Stimulated activated CD4-positive, alpha-beta T cell treated with anti-CD3 and anti-CD28 coated beads, TNF-alpha, amount 100 ng/mL, for 4 hours (primary cell): ENCODE measurements around the gene OPN3.

Experiments used
- DNase-seq, 3 experiments: peaks; one replicate each; pipeline ENCODE4 v3.0.0-alpha.2; 2020; ENCODE audit warnings: low read depth in 3 of 3

The OPN3 gene

DNA sequence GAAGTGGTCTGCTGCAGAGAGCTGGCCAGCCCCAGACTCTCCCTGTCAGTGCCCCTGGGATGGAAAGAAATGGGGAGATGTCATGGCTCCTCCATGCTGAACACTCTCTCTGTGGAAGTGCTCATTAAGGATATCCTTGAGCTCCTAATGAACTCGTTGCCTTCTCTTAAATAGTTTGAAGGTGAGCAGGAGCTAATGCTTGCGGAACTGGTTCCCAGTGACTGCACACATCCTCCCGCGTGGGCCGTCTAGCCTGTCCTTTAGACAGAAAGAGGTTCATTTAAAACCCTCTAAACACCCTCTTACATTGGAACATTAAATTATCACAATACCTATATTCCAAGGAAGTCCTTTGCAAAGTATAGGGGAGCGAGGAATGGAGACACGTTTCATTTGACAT, 6.0 kb upstream of the OPN3 start:
- DNase-seq = no peak

DNA sequence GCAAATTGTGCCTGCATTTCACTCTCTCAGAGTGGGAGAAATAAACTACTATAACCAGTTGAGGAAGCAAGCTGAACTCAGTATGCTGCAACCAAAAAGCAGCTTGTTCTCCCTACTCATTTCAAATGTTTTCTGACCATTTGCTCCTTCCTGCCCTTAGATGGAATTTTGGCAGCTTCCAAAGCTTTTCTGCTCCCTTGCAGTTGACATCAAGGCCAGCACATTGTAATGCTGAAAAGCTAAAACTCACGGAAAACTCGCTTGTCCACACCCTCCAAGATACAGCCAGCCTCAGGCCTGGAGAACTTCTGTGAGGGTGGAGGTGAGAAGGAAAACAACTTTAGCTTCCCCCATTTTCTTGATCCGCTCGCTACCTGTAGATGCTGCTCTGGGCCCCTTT, 5.0 kb upstream of the OPN3 start:
- no peak for DNase-seq

DNA sequence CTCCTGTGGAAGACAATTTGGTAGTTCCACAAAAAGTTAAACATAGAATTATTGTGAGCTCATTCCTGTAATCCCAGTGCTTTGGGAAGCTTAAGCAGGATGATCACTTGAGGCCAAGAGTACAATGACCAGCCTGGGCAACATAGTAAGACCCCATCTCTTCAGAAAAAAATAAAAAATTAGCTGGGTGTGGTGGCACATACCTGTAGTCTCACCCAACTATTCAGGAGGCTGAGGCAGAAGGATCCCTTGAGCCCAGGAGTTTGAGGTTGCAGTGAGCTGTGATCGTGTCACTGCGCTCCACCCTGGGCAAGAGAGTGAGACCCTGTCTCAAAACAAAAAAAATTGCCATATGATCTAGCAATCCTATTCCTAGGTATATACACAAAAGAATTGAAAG, 4.1 kb upstream of the OPN3 start:
- DNase-seq = no peak

DNA sequence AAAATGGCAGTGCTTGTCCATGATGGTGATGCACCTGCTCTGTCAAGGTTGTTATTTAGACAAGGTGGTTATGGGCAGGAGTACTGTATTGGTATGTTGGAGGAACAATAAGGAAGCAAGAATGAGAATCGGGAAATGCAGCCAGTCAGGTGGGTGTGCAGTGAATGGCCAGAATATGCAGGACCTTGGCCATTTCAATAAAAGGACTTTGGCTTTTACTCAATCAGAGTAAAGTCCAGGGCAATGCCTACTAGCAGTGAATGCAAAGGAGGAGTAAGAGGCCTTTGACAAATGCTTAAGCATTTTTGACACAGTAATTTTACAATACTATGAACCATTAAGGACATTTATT, 2.4 kb upstream of the OPN3 start:
- DNase-seq = no peak

DNA sequence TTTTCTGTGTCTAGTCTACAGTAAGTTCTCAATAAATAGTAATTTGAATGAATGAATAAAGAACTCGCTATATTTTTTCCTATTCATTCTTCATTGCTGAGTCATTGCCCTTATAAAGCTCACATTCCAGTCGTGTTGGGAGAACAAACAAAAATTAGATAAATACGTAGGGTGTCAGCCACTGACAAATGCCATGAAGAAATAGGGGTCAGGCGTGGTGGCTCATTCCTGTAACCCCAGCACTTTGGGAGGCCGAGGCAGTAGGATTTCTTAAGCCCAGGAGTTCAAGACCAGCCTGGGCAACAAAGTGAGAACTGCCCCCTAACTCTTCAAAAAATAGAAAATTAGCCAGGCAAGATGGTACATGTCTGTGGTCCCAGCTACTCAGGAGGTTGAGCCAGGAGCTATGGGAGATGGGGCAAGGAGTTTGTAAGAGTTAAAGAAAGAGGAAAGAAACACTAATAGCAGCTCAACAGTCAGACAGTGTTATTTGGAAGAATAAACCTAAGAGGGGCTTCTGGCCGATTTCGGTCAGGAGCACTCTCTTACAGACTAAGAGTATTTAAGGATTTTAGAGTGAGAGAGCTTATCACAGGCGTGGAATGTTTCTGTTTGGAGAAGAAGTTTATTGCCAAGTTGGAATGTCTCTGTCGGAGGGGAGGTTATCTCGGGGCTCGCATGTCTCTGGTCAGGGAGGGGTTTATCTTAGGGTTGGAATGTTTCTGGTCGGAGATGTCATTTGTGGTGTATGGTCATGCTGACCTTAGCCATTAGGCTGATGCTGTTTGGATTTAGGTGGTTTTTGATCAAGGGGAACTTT, 1.8 kb upstream of the OPN3 start:
- DNase-seq = no peak

DNA sequence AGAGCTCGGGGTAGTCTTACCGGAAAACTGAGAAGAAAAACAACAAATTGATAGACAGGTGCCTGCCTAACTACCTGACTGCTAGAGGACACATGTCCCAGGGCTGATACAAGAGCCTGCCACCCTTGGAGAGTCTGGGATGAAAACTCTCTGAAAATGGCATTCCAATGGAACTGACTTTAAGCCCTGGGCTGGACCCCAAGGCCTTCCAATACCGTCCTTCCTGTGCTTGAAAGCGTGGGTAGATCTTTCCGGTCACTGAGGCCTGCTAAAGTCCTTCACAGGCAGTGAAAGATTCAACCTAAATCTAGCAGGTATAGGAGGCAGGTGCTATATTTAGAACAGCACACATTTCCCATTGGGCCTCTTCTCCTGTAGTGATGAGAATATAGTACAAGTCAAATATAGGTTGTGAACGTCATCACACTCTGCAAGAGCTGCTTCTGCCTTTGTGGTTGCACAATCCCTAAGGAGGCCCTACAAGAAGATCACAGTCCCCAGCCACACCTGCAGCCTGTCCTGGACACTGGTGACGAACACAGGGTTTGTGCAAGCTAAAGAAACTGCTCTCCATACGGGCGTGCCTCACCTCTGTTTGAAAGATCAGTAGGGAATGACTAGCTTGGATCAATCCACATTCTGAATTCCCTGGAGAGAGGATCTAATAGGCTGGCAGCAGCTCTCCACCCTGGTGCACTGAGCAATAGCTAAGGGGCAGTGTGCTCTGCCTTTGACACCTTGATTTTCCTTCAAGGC, 876 bp upstream of the OPN3 start:
- DNase-seq = no peak

DNA sequence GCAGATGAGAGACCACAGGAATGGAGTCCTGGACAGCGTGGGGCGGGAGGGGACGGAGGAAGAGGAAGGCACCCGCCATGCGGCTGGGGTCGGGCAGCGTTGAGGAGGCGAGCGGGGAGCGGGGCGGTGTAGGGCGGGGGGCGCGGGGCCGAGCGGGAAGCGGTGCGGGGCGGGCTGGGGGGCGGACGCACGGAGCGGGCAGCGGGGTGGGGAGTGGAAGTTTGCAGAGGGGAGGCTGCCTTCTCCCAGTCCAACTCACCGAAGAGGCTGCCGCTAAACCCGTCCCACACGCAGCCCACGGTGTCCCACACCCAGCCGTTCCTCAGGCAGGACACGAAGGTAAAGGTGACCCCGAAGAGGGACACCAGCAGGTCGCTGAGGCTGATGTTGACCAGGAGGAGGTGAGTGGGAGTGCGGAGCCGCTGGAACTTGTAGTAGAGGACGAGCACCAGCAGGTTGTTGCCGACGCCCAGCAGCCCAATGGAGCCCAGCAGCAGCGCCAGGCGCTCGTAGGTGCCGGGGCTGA, 483 bp downstream of the OPN3 start:
- DNase-seq = peak; percentile 1 to 46 (median 12)

DNA sequence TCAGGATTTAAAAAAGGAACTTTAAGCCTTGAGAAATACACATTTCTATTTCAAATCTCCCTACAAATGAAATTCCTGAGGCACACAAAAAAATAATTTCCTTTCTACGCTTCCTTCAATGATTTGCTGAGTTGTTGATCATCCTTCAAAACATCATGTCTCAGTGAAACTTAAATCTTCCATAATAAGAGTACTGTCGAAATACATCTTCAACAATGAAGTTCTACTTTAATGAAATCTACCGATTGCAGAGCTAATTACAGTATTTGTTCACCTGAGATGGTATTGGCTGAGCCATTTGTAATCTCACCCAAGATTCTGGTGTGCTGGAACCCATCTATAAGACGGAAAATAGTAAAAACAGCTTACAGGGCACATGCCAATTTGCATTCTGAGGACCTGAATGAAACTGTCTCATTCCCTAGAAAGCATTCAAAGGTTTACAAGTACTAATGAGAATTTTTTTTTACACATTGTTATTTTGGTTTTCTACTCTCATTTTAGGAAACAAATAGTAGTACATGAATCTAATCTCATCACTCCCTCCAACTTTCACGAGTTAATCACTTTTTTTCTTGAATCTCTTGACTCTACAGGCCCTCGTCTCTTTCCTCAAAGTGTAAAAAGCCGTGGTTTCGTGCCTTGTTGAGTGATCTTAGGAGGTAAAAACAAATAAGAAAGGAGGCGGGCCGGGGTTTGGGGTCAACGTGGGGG, 1.1 kb downstream of the OPN3 start:
- DNase-seq = no peak

DNA sequence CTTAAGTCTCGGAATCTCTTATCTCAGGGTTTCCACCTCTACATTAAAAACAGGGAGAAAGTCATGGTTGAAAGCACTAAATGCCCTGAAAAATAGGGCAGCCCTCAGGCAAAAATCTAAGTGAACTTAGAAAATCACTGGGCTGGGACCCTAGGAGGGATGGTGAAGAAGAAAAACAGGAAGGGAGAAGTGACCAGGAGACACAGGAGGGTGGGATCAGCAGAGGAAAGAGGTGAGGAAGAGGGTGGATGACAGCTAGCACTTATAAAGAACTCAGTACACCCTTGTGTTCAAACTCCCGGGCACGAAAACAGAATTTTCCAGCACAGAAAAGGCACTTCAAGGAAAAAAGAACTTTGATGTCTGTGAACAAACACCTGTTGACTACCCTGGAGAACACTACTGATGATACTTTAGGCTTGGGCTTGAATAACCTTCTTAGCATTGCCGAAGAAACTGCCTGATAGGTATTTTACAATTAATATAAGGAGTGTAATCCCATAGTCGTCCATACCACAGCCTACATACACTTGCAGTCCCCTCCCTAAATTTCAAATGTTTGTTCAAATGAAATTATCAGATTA, 2.0 kb downstream of the OPN3 start:
- DNase-seq = no peak

DNA sequence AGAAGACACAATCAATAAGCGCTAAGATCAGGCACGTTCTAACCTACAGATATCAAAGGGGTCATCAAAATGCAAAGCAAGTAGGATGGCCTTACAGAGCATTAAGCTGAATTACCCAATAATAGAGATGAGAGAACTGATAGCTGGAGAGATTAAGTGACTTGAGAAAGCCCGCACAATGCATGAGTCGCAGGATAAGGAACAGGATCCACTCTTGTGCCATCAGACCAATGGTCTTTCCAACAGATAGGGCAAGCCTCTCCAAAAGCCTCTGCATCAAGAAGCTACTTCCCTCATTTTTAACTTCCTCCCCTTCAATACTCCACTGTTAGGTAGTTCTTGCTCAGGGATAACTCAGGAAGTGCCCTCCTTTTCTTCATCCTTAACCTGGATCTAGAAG, 2.6 kb downstream of the OPN3 start:
- DNase-seq = no peak

DNA sequence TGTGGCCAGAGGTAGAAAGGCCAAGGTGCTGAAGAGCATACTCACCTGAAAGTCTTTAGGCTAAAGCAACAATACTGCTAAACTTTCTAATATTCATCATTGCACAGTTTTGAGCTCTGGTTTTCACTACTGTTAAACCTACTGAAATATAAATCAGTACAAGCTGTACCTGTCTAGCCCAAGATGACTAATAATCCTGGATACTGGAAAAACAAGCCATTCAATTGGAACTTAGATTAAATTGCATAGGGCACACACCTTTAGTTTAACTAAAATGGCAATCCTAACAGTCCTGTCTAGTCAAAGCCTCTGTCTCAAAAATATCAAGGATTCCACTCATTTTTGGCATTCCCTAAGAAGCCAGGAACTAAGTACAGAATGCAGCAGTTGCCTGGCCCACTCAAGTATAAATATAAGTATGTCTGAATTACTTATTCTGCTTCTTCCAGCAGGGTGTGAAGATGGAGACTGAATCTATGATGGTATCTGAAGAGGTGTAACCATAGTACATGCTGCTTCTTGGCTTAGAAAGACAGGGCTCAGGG, 3.1 kb downstream of the OPN3 start:
- no peak for DNase-seq

DNA sequence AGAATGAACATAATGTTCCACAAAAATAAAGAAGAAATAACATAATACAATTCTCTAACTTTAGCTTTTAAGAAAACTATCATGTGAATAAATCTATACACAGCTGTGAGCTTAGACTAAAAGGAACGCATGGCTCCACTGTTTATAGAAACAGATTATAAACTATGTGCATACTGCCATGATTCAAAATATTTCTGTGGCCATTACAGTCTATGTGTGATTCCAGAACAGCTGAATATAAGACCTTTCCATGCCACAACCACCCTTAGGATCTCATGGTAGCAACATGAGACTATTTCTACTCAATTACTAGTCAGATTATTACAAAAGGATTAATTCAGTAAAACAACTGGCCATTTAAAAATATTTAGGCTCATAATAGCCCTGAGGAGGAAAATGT, 3.9 kb downstream of the OPN3 start:
- DNase-seq = no peak

DNA sequence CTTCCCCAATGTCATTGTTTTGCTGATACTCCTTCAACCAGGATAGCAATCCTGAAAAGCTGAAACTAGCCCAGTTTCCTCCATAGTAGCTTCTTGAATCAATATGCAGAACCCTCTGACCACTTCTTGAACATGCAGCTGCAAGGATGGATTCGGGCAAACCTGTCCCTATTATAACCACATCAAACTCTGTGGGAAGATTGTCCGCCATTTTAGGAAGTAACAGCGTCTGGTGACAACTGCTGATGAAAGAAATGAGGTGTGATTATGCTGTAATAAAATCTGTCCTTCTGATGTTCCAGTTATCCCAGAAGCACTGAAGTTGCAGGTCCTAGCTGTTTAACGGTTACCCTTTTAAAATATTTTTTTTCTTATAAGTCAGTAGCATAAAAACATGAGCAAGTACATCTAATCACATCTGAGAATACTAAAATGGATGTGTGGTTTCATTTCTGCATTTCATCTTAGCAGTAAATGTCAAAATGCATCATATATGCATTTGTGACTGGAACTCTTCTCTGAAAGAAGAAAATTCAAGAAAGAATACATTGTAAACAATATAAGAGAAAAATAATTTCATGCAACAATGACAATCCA, 4.5 kb downstream of the OPN3 start:
- no peak for DNase-seq

DNA sequence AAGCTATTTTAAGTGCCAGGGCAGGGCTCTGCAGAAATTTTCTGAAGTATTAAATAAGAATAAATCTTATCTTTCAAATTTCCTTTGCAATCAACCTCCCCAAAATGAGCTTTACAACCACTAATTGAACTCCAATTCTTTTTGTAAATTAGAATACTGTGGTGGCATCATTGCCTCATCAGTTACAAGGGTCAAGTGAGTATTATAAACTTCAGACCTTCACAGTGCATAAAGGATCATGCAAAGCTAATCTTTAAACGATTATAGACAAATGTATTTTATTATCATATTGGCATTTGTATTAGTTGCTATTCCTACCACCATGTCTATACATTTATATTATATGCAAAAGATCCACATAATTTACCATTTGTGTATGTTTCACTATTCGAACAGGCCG, 7.2 kb downstream of the OPN3 start:
- no peak for DNase-seq

DNA sequence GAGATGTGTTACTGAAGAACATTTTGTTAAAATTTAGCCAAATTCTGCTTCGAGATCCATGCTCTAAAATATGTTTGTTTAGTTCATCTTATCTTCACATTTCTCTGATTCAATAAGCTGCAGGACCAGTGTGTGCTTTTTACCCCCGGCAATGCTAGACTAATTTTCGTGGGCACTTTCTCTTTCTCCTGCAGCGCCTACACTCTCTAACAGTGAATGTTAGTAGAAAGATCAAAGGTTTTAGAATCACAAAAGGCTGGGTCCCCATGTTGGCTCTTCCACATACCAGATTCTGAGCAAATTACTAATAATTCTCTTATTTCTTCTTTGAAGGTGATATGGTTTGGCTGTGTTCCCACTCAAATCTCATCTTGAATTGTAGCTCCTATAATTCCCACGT, 8.5 kb downstream of the OPN3 start:
- no peak for DNase-seq

DNA sequence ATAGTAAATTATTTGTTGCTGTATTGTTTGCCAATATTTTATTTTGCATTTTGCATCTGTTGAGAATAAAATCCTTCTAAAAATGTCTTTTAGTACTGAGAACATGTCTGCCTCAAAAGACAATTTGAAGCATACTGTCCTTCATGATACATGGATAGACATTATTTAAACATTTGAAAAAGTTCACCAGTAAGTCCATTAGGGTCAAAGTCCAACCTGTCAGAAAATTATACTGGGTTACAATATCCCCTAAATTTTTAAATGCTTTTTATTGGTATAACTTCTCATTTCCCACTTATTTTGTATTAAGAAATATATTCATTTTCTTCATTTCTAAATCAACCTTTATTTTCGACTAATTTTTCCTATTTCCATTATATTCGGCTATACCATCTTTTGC, 9.3 kb downstream of the OPN3 start:
- DNase-seq = no peak

DNA sequence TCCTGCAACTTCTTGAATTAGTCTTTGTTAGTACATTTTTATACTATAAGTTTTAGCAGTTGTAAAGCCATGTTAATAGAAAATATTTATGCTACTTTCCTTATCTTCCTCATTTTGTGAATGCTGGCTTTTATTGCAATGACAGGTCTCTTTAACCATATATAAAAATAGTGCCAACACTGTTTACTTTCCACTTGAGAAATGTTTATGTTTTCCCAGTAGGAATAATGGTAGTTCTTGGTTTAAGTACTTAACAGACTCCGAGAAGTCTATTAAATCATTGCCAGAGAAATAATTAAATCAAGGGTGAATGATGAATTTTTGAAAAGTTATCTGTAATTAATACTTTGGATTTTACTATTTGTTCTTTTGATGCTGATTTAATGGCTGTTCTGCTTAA, 9.7 kb downstream of the OPN3 start:
- DNase-seq = no peak

DNA sequence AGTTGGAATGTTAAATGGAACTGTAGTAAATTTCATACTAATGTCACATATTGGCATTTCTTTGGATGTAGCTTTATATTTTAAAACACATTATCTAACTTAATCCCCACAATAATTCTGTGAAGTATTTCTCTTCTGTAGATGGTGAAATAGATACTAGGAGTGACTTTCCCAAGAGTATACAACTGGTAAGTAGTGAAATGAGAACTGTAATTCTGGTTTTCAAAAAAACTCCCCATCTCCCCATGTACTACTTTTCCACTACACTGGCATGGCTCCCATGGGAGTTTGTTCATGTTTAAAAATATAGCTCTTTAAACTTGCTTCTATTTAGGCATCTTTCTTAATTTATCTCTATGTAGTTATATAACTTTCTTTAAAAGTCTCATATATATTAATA, 10.2 kb downstream of the OPN3 start:
- DNase-seq = no peak

DNA sequence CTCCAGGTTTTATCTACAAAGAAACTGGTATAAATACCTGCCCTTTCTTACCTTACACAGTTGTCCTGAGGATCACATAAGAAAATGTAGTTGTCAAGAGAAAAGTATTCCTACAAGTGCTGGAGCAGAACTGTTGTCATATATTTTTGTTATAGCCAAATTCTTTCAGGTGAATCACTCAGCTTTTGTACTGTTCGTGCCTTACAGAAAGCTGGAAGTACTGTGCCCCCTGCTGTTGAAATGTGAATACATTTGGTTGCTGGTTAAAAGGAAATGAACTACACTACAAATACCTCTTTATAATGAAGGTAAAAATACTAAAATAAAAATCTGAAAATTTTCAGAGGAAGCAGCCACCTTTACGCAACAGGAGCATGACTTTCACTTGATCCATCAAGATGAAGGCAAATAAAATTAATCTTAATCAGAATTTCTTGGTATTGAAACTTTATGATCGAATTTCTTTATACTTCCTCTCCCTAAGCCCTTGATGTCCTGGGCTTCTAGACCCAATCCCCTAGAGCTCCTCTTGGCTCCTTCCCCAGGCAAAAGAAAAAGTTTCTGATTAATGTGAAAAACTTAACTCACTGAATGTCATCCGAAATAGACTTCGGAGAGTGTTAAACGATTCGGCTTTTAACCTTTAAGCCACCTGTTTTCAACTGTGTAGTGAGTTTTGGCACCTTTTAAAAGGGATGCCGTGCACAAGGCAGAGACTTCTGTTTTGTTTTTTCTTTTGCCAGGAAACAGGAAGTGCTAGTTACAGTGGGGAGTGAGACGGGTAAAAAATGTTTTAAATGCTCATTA, 12.5 kb downstream of the OPN3 start:
- DNase-seq = peak in 1 of 3 experiments; percentile 13

DNA sequence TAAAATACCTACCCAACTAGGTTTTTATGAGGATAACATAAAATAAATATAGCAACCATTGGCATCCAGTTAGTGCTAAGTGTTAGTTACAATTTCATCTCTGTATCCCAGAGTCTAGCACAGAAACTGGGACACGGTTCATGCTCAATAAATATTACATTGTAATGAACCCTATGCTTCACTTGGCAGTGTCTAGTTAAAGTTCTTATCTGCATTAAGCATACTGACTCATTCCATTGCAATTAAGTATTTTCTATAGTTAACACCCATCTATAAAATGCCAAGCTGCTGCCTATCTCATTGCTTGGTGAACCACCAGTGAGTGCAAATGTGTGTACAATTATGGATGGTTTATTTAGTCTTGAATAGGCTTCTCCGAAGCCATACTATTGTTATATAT, 15.2 kb downstream of the OPN3 start:
- DNase-seq = no peak

DNA sequence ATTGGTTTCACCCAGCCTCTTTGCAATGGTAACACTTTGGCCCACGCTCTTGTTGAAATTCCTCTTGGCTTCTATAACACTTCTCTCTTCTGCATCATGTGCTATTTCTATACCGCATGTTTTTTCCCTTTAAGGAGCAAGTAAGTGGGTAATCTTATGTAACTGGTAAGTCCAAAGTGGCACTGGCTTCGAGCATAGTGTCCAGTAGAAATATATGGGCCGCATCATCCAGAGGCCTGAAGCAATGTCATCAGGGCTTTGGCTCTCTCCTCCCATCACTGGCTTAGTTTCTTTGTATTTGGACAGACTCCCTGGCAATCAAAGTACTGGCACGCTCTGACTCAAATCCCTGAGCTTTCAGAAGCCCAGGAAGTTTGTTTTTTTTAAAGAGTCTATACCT, 17.5 kb downstream of the OPN3 start:
- DNase-seq = no peak
